ENCODE measurements around the gene NSD2. TPM values are rescaled to one million over a fixed set of nuclear protein-coding genes. Genes with fewer than 3 reads are reported as not detected.
A peak's percentile ranks its signal among the peaks of the same experiment; 100 is the strongest.

The NSD2 gene
- total and polyA plus RNA-seq, 9 of the 15 experiments (the other 6 are each of a cell fraction or from before 2014, with no cell fraction given): 6.4 to 126 (median 58.8) TPM

DNA sequence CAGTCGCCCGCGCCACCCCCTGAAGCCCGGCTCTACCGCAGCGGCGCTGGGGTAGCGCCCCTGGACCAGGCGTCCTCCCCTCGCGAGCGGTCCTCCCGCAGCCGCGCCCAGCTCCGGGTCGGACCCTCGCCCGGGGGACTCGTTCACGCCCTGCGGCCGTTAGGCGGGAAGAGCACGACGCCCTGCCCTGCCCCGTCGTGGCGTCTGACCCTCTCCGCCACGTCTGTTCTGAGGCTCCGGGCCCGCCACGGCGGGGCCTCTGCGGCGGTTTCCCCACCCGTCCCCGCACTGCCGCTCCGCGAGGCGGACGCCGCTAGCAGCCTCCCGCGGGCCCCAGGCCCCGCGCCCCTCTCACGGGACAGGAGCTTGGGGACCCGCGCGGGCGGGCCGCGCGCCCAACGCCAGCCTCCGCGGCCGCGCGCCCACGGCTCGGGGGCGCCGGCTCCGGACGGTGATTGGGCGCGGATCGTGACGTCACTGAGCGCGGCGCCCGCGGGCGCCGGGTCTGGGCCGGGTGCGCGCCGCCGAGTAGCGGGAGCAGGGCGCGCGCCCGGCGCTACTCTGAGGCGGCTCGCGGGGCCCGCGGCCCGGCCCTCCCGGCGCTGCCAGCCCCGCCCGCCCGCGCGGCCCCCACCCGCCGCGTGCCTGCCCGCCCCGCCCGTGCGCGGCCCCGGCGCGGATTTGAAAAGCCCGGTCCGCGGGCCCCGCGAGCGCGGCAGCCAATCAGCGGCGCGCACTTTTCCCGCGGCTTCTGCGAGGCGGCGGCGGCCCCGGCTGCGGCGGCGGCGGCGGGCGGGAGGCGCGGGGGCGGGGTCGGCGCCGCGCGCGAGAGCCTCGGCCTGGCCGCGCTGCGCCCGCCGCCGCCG lies at the start of gene NSD2 (continued):
- TF ChIP-seq, protein P1, sequence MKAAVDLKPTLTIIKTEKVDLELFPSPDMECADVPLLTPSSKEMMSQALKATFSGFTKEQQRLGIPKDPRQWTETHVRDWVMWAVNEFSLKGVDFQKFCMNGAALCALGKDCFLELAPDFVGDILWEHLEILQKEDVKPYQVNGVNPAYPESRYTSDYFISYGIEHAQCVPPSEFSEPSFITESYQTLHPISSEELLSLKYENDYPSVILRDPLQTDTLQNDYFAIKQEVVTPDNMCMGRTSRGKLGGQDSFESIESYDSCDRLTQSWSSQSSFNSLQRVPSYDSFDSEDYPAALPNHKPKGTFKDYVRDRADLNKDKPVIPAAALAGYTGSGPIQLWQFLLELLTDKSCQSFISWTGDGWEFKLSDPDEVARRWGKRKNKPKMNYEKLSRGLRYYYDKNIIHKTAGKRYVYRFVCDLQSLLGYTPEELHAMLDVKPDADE (conservative IDR thresholded peaks at IDR 0.05; ENCODE audit: control insufficient read depth, low read depth, low read length): peak; percentile 56; the same call in 1 of the 2 replicates
- TF ChIP-seq ZNF282 (CRISPR knock-in tag; IDR thresholded peaks at IDR 0.05): 0 out of 2 replicates have a peak, but pooled peaks have one; percentile 81
- no peak; a peak in 1 of 4 replicates for TF ChIP-seq SRF (CRISPR knock-in tag; IDR thresholded peaks at IDR 0.05)
- no peak for TF ChIP-seq CHD4 (IDR thresholded peaks at IDR 0.05; ENCODE audit: insufficient read depth, insufficient replicate concordance, low read depth, low read length, poor library complexity, severe bottlenecking)
- TF ChIP-seq ATF6 (CRISPR knock-in tag; IDR thresholded peaks at IDR 0.05): peak; percentile 88; the same call in 1 of the 2 replicates
- 0 out of 2 replicates have a peak, but pooled peaks have one; percentile 51 for TF ChIP-seq HSF4 (CRISPR knock-in tag; IDR thresholded peaks at IDR 0.05; ENCODE audit: borderline replicate concordance)
- no peak for TF ChIP-seq IFI16 (CRISPR knock-in tag; IDR thresholded peaks at IDR 0.05)
- TF ChIP-seq CBX1 (IDR thresholded peaks at IDR 0.05; ENCODE audit: low read depth): peak; percentile 87; the same call in 1 of the 2 replicates
- peak; percentile 65; the same call in 1 of the 2 replicates for TF ChIP-seq NR2C2 (CRISPR knock-in tag; IDR thresholded peaks at IDR 0.05)
- peak; percentile 55; the same call in 1 of the 2 replicates for TF ChIP-seq NR2C2 (tag; IDR thresholded peaks at IDR 0.05)
- TF ChIP-seq, protein P2, sequence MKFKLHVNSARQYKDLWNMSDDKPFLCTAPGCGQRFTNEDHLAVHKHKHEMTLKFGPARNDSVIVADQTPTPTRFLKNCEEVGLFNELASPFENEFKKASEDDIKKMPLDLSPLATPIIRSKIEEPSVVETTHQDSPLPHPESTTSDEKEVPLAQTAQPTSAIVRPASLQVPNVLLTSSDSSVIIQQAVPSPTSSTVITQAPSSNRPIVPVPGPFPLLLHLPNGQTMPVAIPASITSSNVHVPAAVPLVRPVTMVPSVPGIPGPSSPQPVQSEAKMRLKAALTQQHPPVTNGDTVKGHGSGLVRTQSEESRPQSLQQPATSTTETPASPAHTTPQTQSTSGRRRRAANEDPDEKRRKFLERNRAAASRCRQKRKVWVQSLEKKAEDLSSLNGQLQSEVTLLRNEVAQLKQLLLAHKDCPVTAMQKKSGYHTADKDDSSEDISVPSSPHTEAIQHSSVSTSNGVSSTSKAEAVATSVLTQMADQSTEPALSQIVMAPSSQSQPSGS (CRISPR knock-in tag; IDR thresholded peaks at IDR 0.05): no peak
- peak; percentile 62; the same call in 1 of the 2 replicates for TF ChIP-seq NR4A1 (CRISPR knock-in tag; IDR thresholded peaks at IDR 0.05)
- peak; percentile 91 for TF ChIP-seq NR4A1 (tag; IDR thresholded peaks at IDR 0.05)
- TF ChIP-seq RCOR1 (IDR thresholded peaks at IDR 0.05; ENCODE audit: borderline replicate concordance in 1 of 2, low read depth in 2 of 2, low read length in 2 of 2): no peak
- peak; percentile 63 to 85; a peak in 2 of 4 replicates for TF ChIP-seq TEAD1 (CRISPR knock-in tag; IDR thresholded peaks at IDR 0.05)
- TF ChIP-seq ZNF280B (CRISPR knock-in tag; IDR thresholded peaks at IDR 0.05): 0 out of 2 replicates have a peak, but pooled peaks have one; percentile 33

Measured in K562 (cell line).